Fibroblast of villous mesenchyme (primary cell): Measurements from ENCODE around the gene PPARA. TPM values are rescaled to one million over a fixed set of nuclear protein-coding genes. Genes with fewer than 3 reads are reported as not detected.
"Not testable (repeated sequence)": the region's sequence is repeated elsewhere in the genome, so short reads cannot be mapped to it uniquely, and the experiment has no call there.

Experiments
- DNase-seq: peaks from one replicate; pipeline ENCODE4 v3.0.0-alpha.2; 2010; ENCODE audit warnings: low read depth
- H3K4me3 ChIP-seq: 2 replicates; pipeline ENCODE4 v1.5.1; 2011; ENCODE audit warnings: low read depth, mild to moderate bottlenecking, low read length
- CTCF ChIP-seq: IDR thresholded peaks from 2 replicates; pipeline ENCODE4 v1.5.1; 2012; ENCODE audit warnings: low read depth, mild to moderate bottlenecking, low read length; ENCODE audit not compliant: insufficient read depth
- total RNA-seq: library from RNA; depleted of rRNA; stranded (reverse); fragments of >200 nt; gene quantifications from 2 replicates; pipeline ENCODE4 v1.2.3, GENCODE V29; 2012

PPARA gene
- total RNA-seq, 1 donor: 14.2 TPM

DNA sequence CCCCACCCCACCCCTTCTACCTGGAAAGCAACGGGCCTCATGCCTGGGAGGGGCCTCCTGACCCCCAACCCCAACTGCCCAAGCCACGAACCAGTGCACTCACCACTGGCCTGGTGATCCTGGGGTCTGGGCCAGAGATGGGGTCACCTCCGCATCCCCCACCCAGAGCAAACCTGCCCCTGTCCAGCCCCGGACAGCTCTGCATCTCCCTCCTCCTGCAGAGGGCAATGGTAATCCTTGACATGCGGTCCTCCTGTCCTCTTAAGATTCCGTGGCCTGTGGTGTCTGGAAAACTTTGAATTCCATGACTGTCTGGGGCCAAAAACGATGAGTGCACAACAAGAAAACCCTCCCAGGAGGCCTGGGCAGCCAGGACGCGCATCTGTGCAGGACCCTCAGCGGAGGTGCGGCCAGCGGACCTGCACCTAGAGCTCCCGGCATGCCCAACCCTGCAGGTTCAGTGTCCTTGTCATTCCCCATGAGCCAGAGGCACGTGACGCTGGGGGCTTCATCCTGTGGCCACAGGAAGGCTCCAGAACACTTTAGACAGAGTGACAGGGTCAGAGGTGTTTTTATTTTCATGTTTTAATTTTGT is 16.1 kb upstream of the PPARA start:
- no peak for TF ChIP-seq CTCF
- DNase-seq: no peak
- H3K4me3 ChIP-seq: no peak overlapping the region

- no peak for DNase-seq
- H3K4me3 ChIP-seq: no peak overlapping the region
- TF ChIP-seq CTCF: no peak
These were observed 14.5 kb upstream of the PPARA start for GRCh38 chr22:46135611-46136485.

- no peak for DNase-seq
- TF ChIP-seq CTCF: no peak
These were observed 13.7 kb upstream of the PPARA start for GRCh38 chr22:46136486-46137217.

GRCh38 chr22:46137218-46137766 is 13.0 kb upstream of the PPARA start:
- no peak overlapping the region for H3K4me3 ChIP-seq
- no peak for TF ChIP-seq CTCF
- no peak for DNase-seq

More at GRCh38 chr22:46136486-46137217, 13.7 kb upstream of the PPARA start:
- H3K4me3 ChIP-seq: no peak overlapping the region

- TF ChIP-seq CTCF: no peak
- H3K4me3 ChIP-seq: no peak overlapping the region
- no peak for DNase-seq
These were observed 12.1 kb upstream of the PPARA start for GRCh38 chr22:46138058-46138797.

DNA sequence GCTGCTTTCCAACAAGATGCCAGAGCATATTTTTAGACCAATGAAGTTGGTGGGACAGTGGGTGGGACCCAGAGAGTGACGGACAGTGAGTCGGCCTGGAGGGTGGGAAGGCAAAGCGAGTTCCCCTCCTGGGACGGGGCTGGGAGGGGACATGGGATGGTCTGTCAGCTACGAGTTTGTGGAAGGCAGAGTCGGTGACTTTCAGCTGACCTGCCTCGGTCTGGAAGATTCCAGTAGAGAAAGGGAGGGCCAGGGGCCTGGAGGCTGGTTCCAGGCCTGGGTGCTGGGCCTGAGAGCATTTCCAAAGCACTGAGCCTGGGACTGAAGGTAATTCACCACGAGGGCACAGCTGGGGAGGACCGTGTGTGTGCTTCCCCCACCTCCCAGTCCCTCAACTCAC is 10.9 kb upstream of the PPARA start:
- not testable (repeated sequence) for H3K4me3 ChIP-seq, DNase-seq
